Measurements from ENCODE around the gene TRPC1.

The TRPC1 gene

GRCh38 chr3:142828703-142829305 is 105.0 kb downstream of the TRPC1 start:
- no peak overlapping the region for H3K4me3 ChIP-seq (ENCODE audit: low read length in 2 of 2)
- no peaks in the 10 kb centered on the region for H3K36me3 ChIP-seq (ENCODE audit: control insufficient read depth in 2 of 2, insufficient read depth in 2 of 2, low read length in 2 of 2)
- peaks cover 0 to 2% of the 10 kb centered on the region in 2 donors for H3K27me3 ChIP-seq (ENCODE audit: control insufficient read depth in 1 of 2, insufficient read depth in 2 of 2, low read length in 2 of 2)
- H3K4me1 ChIP-seq (ENCODE audit: control insufficient read depth, insufficient read depth, low read length) = no peaks in the 10 kb centered on the region
- no peak overlapping the region for H3K9ac ChIP-seq (ENCODE audit: low read length in 2 of 2)
- H3K27ac ChIP-seq (ENCODE audit: low read length) = no peak overlapping the region
- no peaks in the 10 kb centered on the region for H3K9me3 ChIP-seq (ENCODE audit: control insufficient read depth in 2 of 2, low read length in 2 of 2)

DNA sequence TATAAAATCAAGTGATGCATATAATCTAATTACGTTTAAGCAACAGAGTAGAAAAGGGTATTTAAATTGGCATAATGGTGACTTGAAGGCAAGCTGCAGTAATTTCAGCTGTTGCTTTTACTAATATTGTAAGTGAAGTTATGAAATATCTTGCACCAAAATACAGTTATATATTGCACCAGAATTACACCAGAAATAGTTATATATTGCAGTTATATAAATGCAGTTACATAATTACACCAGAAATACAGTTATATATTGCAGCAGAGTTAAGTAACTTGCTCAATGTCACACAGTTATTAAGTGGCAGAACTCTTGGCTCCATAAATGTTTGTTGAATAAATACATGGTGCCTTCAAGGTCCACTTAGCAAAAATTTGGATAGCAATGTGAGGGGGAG is 113.7 kb downstream of the TRPC1 start:
- H3K27me3 ChIP-seq (ENCODE audit: control insufficient read depth in 1 of 2, insufficient read depth in 2 of 2, low read length in 2 of 2) = no peaks in the 10 kb centered on the region
- no peaks in the 10 kb centered on the region for H3K36me3 ChIP-seq (ENCODE audit: control insufficient read depth in 2 of 2, insufficient read depth in 2 of 2, low read length in 2 of 2)
- no peak overlapping the region for H3K9ac ChIP-seq (ENCODE audit: low read length in 2 of 2)
- H3K4me3 ChIP-seq (ENCODE audit: low read length in 2 of 2) = no peak overlapping the region
- no peaks in the 10 kb centered on the region for H3K9me3 ChIP-seq (ENCODE audit: control insufficient read depth in 2 of 2, low read length in 2 of 2)
- no peak overlapping the region for H3K27ac ChIP-seq (ENCODE audit: low read length)
- no peaks in the 10 kb centered on the region for H3K4me1 ChIP-seq (ENCODE audit: control insufficient read depth, insufficient read depth, low read length)

DNA sequence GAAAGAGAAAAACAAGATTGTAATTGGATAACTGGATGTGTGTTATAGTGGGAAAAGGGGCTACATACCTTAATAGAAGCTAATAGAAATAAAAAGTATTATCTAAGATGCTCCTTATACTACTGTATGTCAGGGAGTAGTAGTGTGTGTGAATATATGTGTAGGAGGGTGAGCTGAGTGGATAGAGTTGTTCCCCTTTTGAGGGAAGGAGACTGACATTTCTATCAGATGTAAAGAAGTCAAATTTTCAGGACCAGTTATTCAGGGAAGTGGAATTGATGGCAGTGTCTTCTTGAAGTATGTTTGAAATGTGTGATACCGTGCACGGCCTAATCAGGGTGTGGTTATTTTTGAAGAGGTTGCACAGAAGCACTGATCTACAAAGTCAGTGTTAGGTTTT is 116.0 kb downstream of the TRPC1 start:
- H3K27me3 ChIP-seq (ENCODE audit: control insufficient read depth in 1 of 2, insufficient read depth in 2 of 2, low read length in 2 of 2) = no peaks in the 10 kb centered on the region

DNA sequence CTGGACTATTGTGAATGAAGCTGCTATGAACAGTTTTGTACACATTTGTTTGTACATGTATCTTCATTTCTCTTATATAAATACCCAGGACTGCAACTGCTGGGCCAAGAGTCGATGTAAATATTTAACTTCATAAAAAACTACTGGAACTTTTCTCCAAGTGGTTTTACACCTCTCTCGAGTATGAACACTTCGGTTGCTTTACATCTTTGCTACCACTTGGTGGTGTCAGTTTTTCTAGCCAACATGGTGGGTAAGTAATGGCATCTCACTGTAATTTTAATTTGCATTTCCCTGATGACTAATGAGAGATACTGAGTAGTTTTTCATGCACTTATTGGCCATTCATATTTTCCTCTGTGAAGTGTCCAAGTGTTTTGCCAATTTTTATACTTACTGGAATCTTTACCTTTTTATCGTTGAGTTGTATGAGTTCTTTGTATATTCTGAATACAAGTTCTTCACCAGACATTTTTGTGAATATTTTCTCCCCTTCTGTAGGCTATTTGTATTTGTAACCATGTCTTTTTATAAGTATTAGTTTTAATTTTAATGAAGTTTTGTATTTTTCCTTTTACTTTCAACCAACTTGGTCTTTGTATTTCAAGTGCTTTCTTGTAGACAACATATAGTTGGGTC is 120.6 kb downstream of the TRPC1 start:
- Histone ChIP-seq H3K9me3 (ENCODE audit: control insufficient read depth in 2 of 2, low read length in 2 of 2) (no peaks in the 10 kb centered on the region), H3K4me3 (ENCODE audit: low read length in 2 of 2) (no peak overlapping the region), H3K9ac (ENCODE audit: low read length in 2 of 2) (no peak overlapping the region), H3K36me3 (ENCODE audit: control insufficient read depth in 2 of 2, insufficient read depth in 2 of 2, low read length in 2 of 2) (no peaks in the 10 kb centered on the region), H3K27ac (ENCODE audit: low read length) (no peak overlapping the region), H3K27me3 (ENCODE audit: control insufficient read depth in 1 of 2, insufficient read depth in 2 of 2, low read length in 2 of 2) (no peaks in the 10 kb centered on the region), H3K4me1 (ENCODE audit: control insufficient read depth, insufficient read depth, low read length) (no peaks in the 10 kb centered on the region)

More for the DNA sequence above, 116.0 kb downstream of the TRPC1 start:
- Histone ChIP-seq H3K27ac (ENCODE audit: low read length) (no peak overlapping the region), H3K4me1 (ENCODE audit: control insufficient read depth, insufficient read depth, low read length) (no peaks in the 10 kb centered on the region), H3K9ac (ENCODE audit: low read length in 2 of 2) (no peak overlapping the region), H3K4me3 (ENCODE audit: low read length in 2 of 2) (no peak overlapping the region), H3K36me3 (ENCODE audit: control insufficient read depth in 2 of 2, insufficient read depth in 2 of 2, low read length in 2 of 2) (no peaks in the 10 kb centered on the region), H3K9me3 (ENCODE audit: control insufficient read depth in 2 of 2, low read length in 2 of 2) (no peaks in the 10 kb centered on the region)

- H3K36me3 ChIP-seq (ENCODE audit: control insufficient read depth in 2 of 2, insufficient read depth in 2 of 2, low read length in 2 of 2) = no peaks in the 10 kb centered on the region
- H3K27me3 ChIP-seq (ENCODE audit: control insufficient read depth in 1 of 2, insufficient read depth in 2 of 2, low read length in 2 of 2) = no peaks in the 10 kb centered on the region
- no peaks in the 10 kb centered on the region for H3K4me1 ChIP-seq (ENCODE audit: control insufficient read depth, insufficient read depth, low read length)
- H3K27ac ChIP-seq (ENCODE audit: low read length) = no peak overlapping the region
- no peak overlapping the region for H3K9ac ChIP-seq (ENCODE audit: low read length in 2 of 2)
- H3K4me3 ChIP-seq (ENCODE audit: low read length in 2 of 2) = no peak overlapping the region
- no peaks in the 10 kb centered on the region for H3K9me3 ChIP-seq (ENCODE audit: control insufficient read depth in 2 of 2, low read length in 2 of 2)
Measured at GRCh38 chr3:142846779-142847577, 123.1 kb downstream of the TRPC1 start.

- Histone ChIP-seq H3K27me3 (ENCODE audit: control insufficient read depth in 1 of 2, insufficient read depth in 2 of 2, low read length in 2 of 2) (no peaks in the 10 kb centered on the region), H3K9ac (ENCODE audit: low read length in 2 of 2) (no peak overlapping the region), H3K4me1 (ENCODE audit: control insufficient read depth, insufficient read depth, low read length) (no peaks in the 10 kb centered on the region), H3K4me3 (ENCODE audit: low read length in 2 of 2) (no peak overlapping the region), H3K36me3 (ENCODE audit: control insufficient read depth in 2 of 2, insufficient read depth in 2 of 2, low read length in 2 of 2) (no peaks in the 10 kb centered on the region), H3K9me3 (ENCODE audit: control insufficient read depth in 2 of 2, low read length in 2 of 2) (no peaks in the 10 kb centered on the region), H3K27ac (ENCODE audit: low read length) (no peak overlapping the region)
Measured at GRCh38 chr3:142849148-142849547, 125.3 kb downstream of the TRPC1 start.

- Histone ChIP-seq H3K4me1 (ENCODE audit: control insufficient read depth, insufficient read depth, low read length) (no peaks in the 10 kb centered on the region), H3K9me3 (ENCODE audit: control insufficient read depth in 2 of 2, low read length in 2 of 2) (no peaks in the 10 kb centered on the region), H3K27me3 (ENCODE audit: control insufficient read depth in 1 of 2, insufficient read depth in 2 of 2, low read length in 2 of 2) (no peaks in the 10 kb centered on the region), H3K4me3 (ENCODE audit: low read length in 2 of 2) (no peak overlapping the region), H3K27ac (ENCODE audit: low read length) (no peak overlapping the region), H3K36me3 (ENCODE audit: control insufficient read depth in 2 of 2, insufficient read depth in 2 of 2, low read length in 2 of 2) (no peaks in the 10 kb centered on the region), H3K9ac (ENCODE audit: low read length in 2 of 2) (no peak overlapping the region)
Measured at GRCh38 chr3:142850395-142851023, 126.7 kb downstream of the TRPC1 start.

DNA sequence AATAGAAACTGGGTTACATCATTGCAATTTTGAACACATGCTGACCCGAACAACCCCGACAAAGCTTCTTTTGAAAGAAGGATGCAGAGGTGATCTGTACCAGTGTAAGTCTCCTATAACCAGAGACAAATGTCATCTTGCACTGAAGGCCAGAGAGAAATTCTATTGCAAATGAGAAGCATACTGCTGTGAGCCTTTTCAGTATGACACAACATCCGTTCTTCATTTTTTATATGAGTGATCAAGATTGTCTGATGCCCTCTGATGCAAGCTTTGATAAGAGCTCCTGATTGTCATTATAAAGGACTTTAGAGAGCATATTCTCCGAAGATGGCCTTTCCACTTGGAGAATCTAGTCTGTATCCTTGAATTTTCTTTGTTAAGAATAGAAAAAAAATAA is 128.2 kb downstream of the TRPC1 start:
- no peaks in the 10 kb centered on the region for H3K4me1 ChIP-seq (ENCODE audit: control insufficient read depth, insufficient read depth, low read length)
- peaks cover 0 to 1% of the 10 kb centered on the region in 2 donors for H3K27me3 ChIP-seq (ENCODE audit: control insufficient read depth in 1 of 2, insufficient read depth in 2 of 2, low read length in 2 of 2)
- H3K9me3 ChIP-seq (ENCODE audit: control insufficient read depth in 2 of 2, low read length in 2 of 2) = no peaks in the 10 kb centered on the region
- H3K4me3 ChIP-seq (ENCODE audit: low read length in 2 of 2) = no peak overlapping the region
- no peaks in the 10 kb centered on the region for H3K36me3 ChIP-seq (ENCODE audit: control insufficient read depth in 2 of 2, insufficient read depth in 2 of 2, low read length in 2 of 2)
- H3K9ac ChIP-seq (ENCODE audit: low read length in 2 of 2) = no peak overlapping the region
- H3K27ac ChIP-seq (ENCODE audit: low read length) = no peak overlapping the region

- no peaks in the 10 kb centered on the region for H3K36me3 ChIP-seq (ENCODE audit: control insufficient read depth in 2 of 2, insufficient read depth in 2 of 2, low read length in 2 of 2)
- H3K4me1 ChIP-seq (ENCODE audit: control insufficient read depth, insufficient read depth, low read length) = no peaks in the 10 kb centered on the region
- H3K27ac ChIP-seq (ENCODE audit: low read length) = no peak overlapping the region
- H3K4me3 ChIP-seq (ENCODE audit: low read length in 2 of 2) = no peak overlapping the region
- no peak overlapping the region for H3K9ac ChIP-seq (ENCODE audit: low read length in 2 of 2)
- peaks cover 0 to 3% of the 10 kb centered on the region in 2 donors for H3K27me3 ChIP-seq (ENCODE audit: control insufficient read depth in 1 of 2, insufficient read depth in 2 of 2, low read length in 2 of 2)
- H3K9me3 ChIP-seq (ENCODE audit: control insufficient read depth in 2 of 2, low read length in 2 of 2) = no peaks in the 10 kb centered on the region
Measured at GRCh38 chr3:142853270-142854168, 129.7 kb downstream of the TRPC1 start.

DNA sequence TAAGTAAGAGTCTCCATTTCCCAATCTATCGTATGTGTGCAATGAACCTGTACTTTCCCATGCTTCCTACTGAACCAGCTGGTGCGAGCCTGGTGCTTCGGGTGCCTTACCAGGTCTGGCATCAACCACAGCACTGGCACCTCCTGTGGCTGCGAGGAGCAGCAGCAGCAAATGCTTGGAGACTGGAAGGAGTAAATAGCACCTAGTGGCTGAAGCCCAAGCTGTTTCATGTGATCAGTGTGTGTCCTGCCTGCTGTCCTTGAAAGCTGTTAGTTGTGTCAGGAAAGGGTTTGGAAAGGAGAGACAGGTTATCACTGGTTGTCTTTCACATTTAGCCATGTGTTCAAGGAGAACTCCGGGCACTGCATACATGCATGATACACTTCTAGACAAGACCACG is 133.2 kb downstream of the TRPC1 start:
- Histone ChIP-seq H3K27ac (ENCODE audit: low read length) (no peak overlapping the region), H3K4me1 (ENCODE audit: control insufficient read depth, insufficient read depth, low read length) (no peaks in the 10 kb centered on the region), H3K36me3 (ENCODE audit: control insufficient read depth in 2 of 2, insufficient read depth in 2 of 2, low read length in 2 of 2) (no peaks in the 10 kb centered on the region), H3K27me3 (ENCODE audit: control insufficient read depth in 1 of 2, insufficient read depth in 2 of 2, low read length in 2 of 2) (peaks cover 3% of the 10 kb centered on the region in 2 donors), H3K9me3 (ENCODE audit: control insufficient read depth in 2 of 2, low read length in 2 of 2) (no peaks in the 10 kb centered on the region), H3K9ac (ENCODE audit: low read length in 2 of 2) (no peak overlapping the region), H3K4me3 (ENCODE audit: low read length in 2 of 2) (no peak overlapping the region)

Data from stomach smooth muscle (tissue), 2 donors.